ENCODE data around the gene PINLYP.

Gene PINLYP

GRCh38 chr19:43605875-43606568 lies 30.4 kb downstream of the PINLYP start:
- TF ChIP-seq REST (IDR thresholded peaks at IDR 0.05; ENCODE audit: insufficient read depth in 1 of 2, low read depth in 2 of 2, low read length in 2 of 2), result no peak
- no peak for TF ChIP-seq FOXP2 (optimal IDR thresholded peaks at IDR 0.05; ENCODE audit: borderline replicate concordance, extremely low read depth, extremely low read length, insufficient read depth)
- TF ChIP-seq TAF1 (IDR thresholded peaks at IDR 0.05; ENCODE audit: borderline replicate concordance, insufficient read depth, low read length), result no peak
- TF ChIP-seq SIN3A (IDR thresholded peaks at IDR 0.05; ENCODE audit: borderline replicate concordance, insufficient read depth, low read length), result no peak
- TF ChIP-seq POLR2AphosphoS5 (IDR thresholded peaks at IDR 0.05; ENCODE audit: low read depth, low read length), result no peak

GRCh38 chr19:43606569-43607229 lies 31.1 kb downstream of the PINLYP start:
- TF ChIP-seq SIN3A (IDR thresholded peaks at IDR 0.05; ENCODE audit: borderline replicate concordance, insufficient read depth, low read length) (no peak), FOXP2 (optimal IDR thresholded peaks at IDR 0.05; ENCODE audit: borderline replicate concordance, extremely low read depth, extremely low read length, insufficient read depth) (no peak), TAF1 (IDR thresholded peaks at IDR 0.05; ENCODE audit: borderline replicate concordance, insufficient read depth, low read length) (no peak), POLR2AphosphoS5 (IDR thresholded peaks at IDR 0.05; ENCODE audit: low read depth, low read length) (no peak), REST (IDR thresholded peaks at IDR 0.05; ENCODE audit: insufficient read depth in 1 of 2, low read depth in 2 of 2, low read length in 2 of 2) (no peak)

GRCh38 chr19:43607238-43608205 lies 31.9 kb downstream of the PINLYP start:
- TF ChIP-seq POLR2AphosphoS5 (IDR thresholded peaks at IDR 0.05; ENCODE audit: low read depth, low read length) (no peak), FOXP2 (optimal IDR thresholded peaks at IDR 0.05; ENCODE audit: borderline replicate concordance, extremely low read depth, extremely low read length, insufficient read depth) (no peak), TAF1 (IDR thresholded peaks at IDR 0.05; ENCODE audit: borderline replicate concordance, insufficient read depth, low read length) (no peak), SIN3A (IDR thresholded peaks at IDR 0.05; ENCODE audit: borderline replicate concordance, insufficient read depth, low read length) (no peak), REST (IDR thresholded peaks at IDR 0.05; ENCODE audit: insufficient read depth in 1 of 2, low read depth in 2 of 2, low read length in 2 of 2) (no peak)

GRCh38 chr19:43609872-43610271 lies 34.3 kb downstream of the PINLYP start:
- TF ChIP-seq FOXP2 (optimal IDR thresholded peaks at IDR 0.05; ENCODE audit: borderline replicate concordance, extremely low read depth, extremely low read length, insufficient read depth) (no peak), POLR2AphosphoS5 (IDR thresholded peaks at IDR 0.05; ENCODE audit: low read depth, low read length) (no peak), SIN3A (IDR thresholded peaks at IDR 0.05; ENCODE audit: borderline replicate concordance, insufficient read depth, low read length) (no peak), REST (IDR thresholded peaks at IDR 0.05; ENCODE audit: insufficient read depth in 1 of 2, low read depth in 2 of 2, low read length in 2 of 2) (no peak)
